AG04450 (cell line): ENCODE data around the gene TPH2. TPM values are rescaled to one million over a fixed set of nuclear protein-coding genes. Genes with fewer than 3 reads are reported as not detected.

Source experiments
- CTCF ChIA-PET: fragments of 300-600, 350-600 bp; formaldehyde crosslinking; extraction: SDS; loops from one replicate; lab custom pipeline; 2022; ENCODE audit warnings: antibody characterized with exemption, inconsistent platforms; lab: Charles Lee
- POLR2A ChIA-PET: fragments of 350-600 bp; formaldehyde crosslinking; extraction: SDS; loops from one replicate; lab custom pipeline; 2021; ENCODE audit warnings: antibody characterized with exemption, inconsistent platforms; lab: Yijun Ruan, JAX
- DNase-seq: peaks from one replicate; pipeline ENCODE4 v3.0.0-alpha.2; 2011; ENCODE audit warnings: low read depth, low spot score
- H3K27ac ChIP-seq: one replicate; pipeline ENCODE4 v1.5.1; 2012; ENCODE audit warnings: low read depth, low read length, control low read depth
- H3K27me3 ChIP-seq: one replicate; pipeline ENCODE4 v1.6.0; 2012; ENCODE audit warnings: low read length; ENCODE audit not compliant: control insufficient read depth, insufficient read depth
- H3K4me3 ChIP-seq: 2 replicates; pipeline ENCODE4 v1.5.1; 2011; ENCODE audit warnings: mild to moderate bottlenecking, low read depth, low read length, control low read depth
- H3K9me3 ChIP-seq: 2 replicates; pipeline ENCODE4 v1.5.1; 2012; ENCODE audit warnings: low read length; ENCODE audit not compliant: control insufficient read depth, insufficient read depth
- polyA plus RNA-seq: library from polyadenylated mRNA; depleted of rRNA; stranded (reverse); fragments of >200 nt; gene quantifications from 2 replicates; pipeline ENCODE4 v1.2.3, GENCODE V29; 2011
- TF ChIP-seq, protein P1 (sequence below): IDR thresholded peaks from 2 replicates; pipeline ENCODE4 v1.5.1; 2011; ENCODE audit warnings: low read depth, low read length, control low read depth, inconsistent platforms

Gene TPH2
- polyA plus RNA-seq, 1 experiment = 0.04 TPM

DNA sequence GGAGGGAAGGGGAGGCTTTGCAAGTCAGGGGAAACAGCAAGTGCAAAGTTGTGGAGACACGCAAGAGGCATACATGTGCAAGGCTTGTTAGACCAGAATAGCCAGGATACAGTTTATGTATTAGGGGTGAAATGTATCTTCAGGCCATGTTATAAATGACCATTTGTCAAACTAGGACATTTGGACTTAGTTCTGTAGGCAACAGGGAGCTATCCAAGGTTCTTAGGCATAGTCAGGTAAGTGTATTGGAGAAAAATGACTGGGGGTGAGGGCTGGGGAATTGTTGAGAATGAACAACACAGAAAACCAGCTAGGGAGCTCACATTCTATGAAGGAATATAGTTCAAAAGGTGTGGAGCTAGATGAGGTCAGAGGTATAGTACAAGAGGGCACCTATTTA is 42.5 kb downstream of the TPH2 start:
- ChIA-PET POLR2A (no interaction called here), CTCF (interaction anchor here (0.6 kb wide), 1 partner anchor 41 kb away, joined by 3 read pairs; no protein-coding TSS in a partner anchor)
- H3K4me3 ChIP-seq = no peak overlapping the region
- H3K27ac ChIP-seq = no peak overlapping the region
- TF ChIP-seq, protein P1, sequence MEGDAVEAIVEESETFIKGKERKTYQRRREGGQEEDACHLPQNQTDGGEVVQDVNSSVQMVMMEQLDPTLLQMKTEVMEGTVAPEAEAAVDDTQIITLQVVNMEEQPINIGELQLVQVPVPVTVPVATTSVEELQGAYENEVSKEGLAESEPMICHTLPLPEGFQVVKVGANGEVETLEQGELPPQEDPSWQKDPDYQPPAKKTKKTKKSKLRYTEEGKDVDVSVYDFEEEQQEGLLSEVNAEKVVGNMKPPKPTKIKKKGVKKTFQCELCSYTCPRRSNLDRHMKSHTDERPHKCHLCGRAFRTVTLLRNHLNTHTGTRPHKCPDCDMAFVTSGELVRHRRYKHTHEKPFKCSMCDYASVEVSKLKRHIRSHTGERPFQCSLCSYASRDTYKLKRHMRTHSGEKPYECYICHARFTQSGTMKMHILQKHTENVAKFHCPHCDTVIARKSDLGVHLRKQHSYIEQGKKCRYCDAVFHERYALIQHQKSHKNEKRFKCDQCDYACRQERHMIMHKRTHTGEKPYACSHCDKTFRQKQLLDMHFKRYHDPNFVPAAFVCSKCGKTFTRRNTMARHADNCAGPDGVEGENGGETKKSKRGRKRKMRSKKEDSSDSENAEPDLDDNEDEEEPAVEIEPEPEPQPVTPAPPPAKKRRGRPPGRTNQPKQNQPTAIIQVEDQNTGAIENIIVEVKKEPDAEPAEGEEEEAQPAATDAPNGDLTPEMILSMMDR = no peak
- no peaks in the 10 kb centered on the region for H3K9me3 ChIP-seq
- H3K27me3 ChIP-seq = no peaks in the 10 kb centered on the region
- DNase-seq = no peak

DNA sequence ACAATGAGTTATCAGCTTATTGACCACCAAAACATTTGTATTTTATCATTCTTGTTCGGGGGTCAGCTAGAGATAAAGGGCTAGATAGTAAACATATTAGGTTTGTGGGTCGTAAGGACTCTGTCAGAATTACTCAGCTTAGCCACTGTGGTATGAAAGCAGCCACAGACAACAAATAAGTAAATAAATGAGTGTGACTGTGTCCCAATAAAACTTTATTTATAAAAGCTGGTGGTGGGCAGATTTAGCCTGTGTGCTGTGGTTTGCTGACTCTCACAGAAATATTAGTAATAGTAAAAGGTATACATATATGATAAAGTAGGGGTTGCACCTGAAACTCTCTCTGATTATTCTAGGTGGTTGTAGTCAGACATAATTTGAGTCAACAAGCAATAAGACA is 56.1 kb downstream of the TPH2 start:
- H3K27ac ChIP-seq = no peak overlapping the region
- no peak overlapping the region for H3K4me3 ChIP-seq
- ChIA-PET CTCF (no interaction called here), POLR2A (no interaction called here)
- no peak for DNase-seq
- H3K9me3 ChIP-seq = no peaks in the 10 kb centered on the region
- peaks cover 2% of the 10 kb centered on the region for H3K27me3 ChIP-seq
- TF ChIP-seq, protein P1 = no peak

DNA sequence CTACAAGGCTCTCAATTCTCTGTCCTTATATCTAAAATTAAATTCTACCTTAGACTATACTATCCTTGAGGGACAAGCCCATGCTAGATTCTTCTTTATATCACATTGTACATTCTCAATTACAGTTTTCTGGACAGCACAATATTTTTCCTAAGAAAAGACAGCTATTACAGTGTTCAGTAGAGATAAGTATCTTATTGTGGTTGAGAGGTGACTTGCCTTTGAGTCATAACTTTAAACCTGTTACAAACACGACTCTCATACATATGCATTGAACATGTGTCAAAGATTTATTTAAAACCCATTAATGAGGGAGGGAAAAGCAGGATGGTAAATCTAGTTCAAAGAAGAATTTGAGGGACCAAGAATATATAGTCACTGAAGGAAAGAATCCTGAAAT is 61.1 kb downstream of the TPH2 start:
- TF ChIP-seq, protein P1 = no peak
- DNase-seq = no peak
- no peak overlapping the region for H3K4me3 ChIP-seq
- H3K9me3 ChIP-seq = no peaks in the 10 kb centered on the region
- POLR2A ChIA-PET = no interaction called here
- no peak overlapping the region for H3K27ac ChIP-seq
- CTCF ChIA-PET = interaction anchor here (0.6 kb wide), 1 partner anchor 272 kb away, joined by 3 read pairs; no protein-coding TSS in a partner anchor
- peaks cover 5% of the 10 kb centered on the region for H3K27me3 ChIP-seq

DNA sequence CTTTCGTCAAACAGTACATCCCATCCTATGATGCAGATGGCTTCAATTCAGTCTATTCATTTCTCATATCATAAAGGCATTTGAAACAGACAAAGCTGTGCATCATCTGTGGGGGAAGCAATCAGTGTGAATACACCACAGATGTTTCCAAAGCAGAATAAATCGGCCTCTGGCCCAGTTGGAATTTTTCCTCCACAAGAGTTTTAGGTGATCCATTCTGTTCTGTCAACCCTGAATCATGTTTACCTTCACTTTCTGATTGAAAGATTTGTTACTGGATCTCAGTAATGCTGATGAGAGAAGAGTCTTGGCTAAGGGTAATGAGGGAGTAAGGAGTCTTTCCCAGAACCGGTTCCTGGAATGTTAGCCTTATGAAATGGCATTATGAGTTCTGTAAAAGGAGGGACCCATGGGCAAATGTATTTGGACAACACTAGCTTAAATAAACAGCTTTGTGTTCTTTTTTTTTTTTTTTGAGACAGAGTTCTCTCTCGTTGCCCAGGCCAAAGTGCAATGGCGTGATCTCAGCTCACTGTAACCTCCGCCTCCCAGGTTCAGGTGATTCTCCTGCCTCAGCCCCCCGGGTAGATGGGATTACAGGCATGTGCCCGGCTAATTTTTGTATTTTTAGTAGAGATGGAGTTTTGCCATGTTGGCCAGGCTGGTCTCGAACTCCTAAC is 62.5 kb downstream of the TPH2 start:
- Histone ChIP-seq H3K27ac (no peak overlapping the region), H3K4me3 (no peak overlapping the region), H3K9me3 (no peaks in the 10 kb centered on the region), H3K27me3 (peaks cover 14% of the 10 kb centered on the region)
- DNase-seq = no peak
- ChIA-PET CTCF (no interaction called here), POLR2A (no interaction called here)
- TF ChIP-seq, protein P1 = no peak

DNA sequence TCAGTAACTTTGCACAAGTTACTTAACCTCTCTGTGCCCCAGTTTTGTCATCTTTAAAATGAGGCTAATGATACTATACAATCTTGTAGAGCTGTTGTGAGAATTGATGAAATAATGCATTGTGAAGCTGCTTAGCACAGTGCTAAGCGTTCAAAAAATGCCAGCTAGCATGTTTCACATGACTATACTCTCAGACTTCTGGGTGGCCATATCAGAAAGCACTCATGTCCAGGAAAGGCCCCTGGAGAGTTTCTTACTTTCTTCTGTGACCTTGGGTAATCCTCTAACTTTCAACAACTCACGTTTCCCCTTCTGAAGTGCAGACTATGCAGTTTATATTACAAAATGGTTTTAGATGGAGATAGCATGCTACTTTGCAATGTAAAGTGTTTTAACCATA is 68.1 kb downstream of the TPH2 start:
- ChIA-PET POLR2A (no interaction called here), CTCF (interaction anchor here (0.7 to 0.8 kb wide), 2 partner anchors 10 to 1137 kb away, joined by 3 to 5 read pairs; no protein-coding TSS in a partner anchor)
- Histone ChIP-seq H3K27ac (no peak overlapping the region), H3K9me3 (no peaks in the 10 kb centered on the region), H3K27me3 (peaks cover 16% of the 10 kb centered on the region), H3K4me3 (no peak overlapping the region)
- no peak for DNase-seq
- TF ChIP-seq, protein P1 = no peak
